ENCODE measurements around the gene CEP95. TPM values are rescaled to one million over a fixed set of nuclear protein-coding genes. Genes with fewer than 3 reads are reported as not detected.

CEP95 gene
- total RNA-seq, 1 experiment from 2014 or later, result 67.3 TPM

- H3K9me3 Mint-ChIP-seq, result no peaks in the 10 kb centered on the region
- no peaks in the 10 kb centered on the region for H3K27me3 ChIP-seq (ENCODE audit: insufficient read depth, low read length)
- H4K20me1 ChIP-seq (ENCODE audit: control insufficient read depth, insufficient read depth, insufficient read length), result no peaks in the 10 kb centered on the region
- H3T11ph ChIP-seq (ENCODE audit: low read length), result no peak overlapping the region
- no peak overlapping the region for H4K91ac ChIP-seq (ENCODE audit: insufficient read length, low read depth, low read length)
- no peak overlapping the region for H2AFZ ChIP-seq (ENCODE audit: low read length)
- H3K4me1 Mint-ChIP-seq, result no peaks in the 10 kb centered on the region
- H2BK15ac ChIP-seq (ENCODE audit: low read depth, low read length), result no peak overlapping the region
- no peaks in the 10 kb centered on the region for H3K9me3 ChIP-seq (ENCODE audit: control insufficient read depth, low read depth, low read length)
- H3K79me1 ChIP-seq (ENCODE audit: insufficient read depth, low read depth, low read length, poor library complexity, severe bottlenecking), result no peaks in the 10 kb centered on the region
- H3K27me3 Mint-ChIP-seq (ENCODE audit: low read depth), result no peaks in the 10 kb centered on the region
- H3K56ac ChIP-seq (ENCODE audit: insufficient read length, low read depth, low read length), result no peak overlapping the region
- no peak overlapping the region for H2BK12ac ChIP-seq (ENCODE audit: insufficient read length, low read depth, low read length)
- no peak overlapping the region for H2BK20ac ChIP-seq (ENCODE audit: low read depth, low read length, poor library complexity, severe bottlenecking)
- no peaks in the 10 kb centered on the region for H3K79me2 ChIP-seq (ENCODE audit: insufficient read depth, low read length)
- no peak overlapping the region for H3K14ac ChIP-seq (ENCODE audit: insufficient read depth, low read length)
- no peaks in the 10 kb centered on the region for H3K23me2 ChIP-seq (ENCODE audit: insufficient read length, low read depth, low read length, poor library complexity, severe bottlenecking)
- no peak overlapping the region for H3K27ac ChIP-seq (ENCODE audit: insufficient read length, low read depth, low read length)
- no peak overlapping the region for H3K9ac ChIP-seq (ENCODE audit: extremely low read depth, insufficient read length, low read length)
- no peak for TF ChIP-seq CTCF (conservative IDR thresholded peaks at IDR 0.05)
- peaks cover 6 to 42% (median 21%) of the 10 kb centered on the region in 3 experiments; a peak in 5 of 7 replicates for H3K36me3 Mint-ChIP-seq (ENCODE audit: insufficient read depth in 1 of 3, low read depth in 3 of 3)
- no peak overlapping the region for H2AK5ac ChIP-seq (ENCODE audit: insufficient read length, low read length)
- H3K23ac ChIP-seq (ENCODE audit: insufficient read length, low read depth, low read length), result no peak overlapping the region
- no peak overlapping the region for H3K27ac Mint-ChIP-seq
- H3K18ac ChIP-seq (ENCODE audit: insufficient read length, low read depth, low read length), result no peak overlapping the region
- H4K5ac ChIP-seq (ENCODE audit: insufficient read length, low read depth, low read length), result no peak overlapping the region
- no peak for DNase-seq
- H3K4me1 ChIP-seq (ENCODE audit: insufficient read depth, low read length), result no peaks in the 10 kb centered on the region
- no peak overlapping the region for H2BK5ac ChIP-seq (ENCODE audit: insufficient read length, low read length)
- no peak overlapping the region for H3K4ac ChIP-seq (ENCODE audit: low read depth, low read length)
- H4K8ac ChIP-seq (replicated peaks; ENCODE audit: insufficient read length, low read depth, low read length), result no peak overlapping the region
- no peak overlapping the region for H3K4me2 ChIP-seq (ENCODE audit: insufficient read depth, insufficient read length, low read length)
- no peak overlapping the region for H3K4me3 Mint-ChIP-seq
- no peak overlapping the region for H2BK120ac ChIP-seq (ENCODE audit: low read depth, low read length, poor library complexity, severe bottlenecking)
Observed at GRCh38 chr17:64573214-64573613, 66.4 kb downstream of the CEP95 start.

Measured in H9 (cell line).